ENCODE results near the gene SPON2. TPM values are rescaled to one million over a fixed set of nuclear protein-coding genes. Genes with fewer than 3 reads are reported as not detected.
A peak's percentile ranks its signal among the peaks of the same experiment; 100 is the strongest.

SPON2 gene
- total and polyA plus RNA-seq, 9 donors, result 40.9 to 87.8 (median 58.5) TPM

- 46% methylated on average over 30 of the region's 31 CpGs for WGBS (ENCODE audit: insufficient coverage)
- Histone ChIP-seq H3K27me3 (ENCODE audit: control insufficient read depth, insufficient read depth, low read length) (no peaks in the 10 kb centered on the region), H3K4me1 (ENCODE audit: control insufficient read depth, insufficient read depth, low read length) (peaks cover 92% of the 10 kb centered on the region), H3K9me3 (replicated peaks; ENCODE audit: control insufficient read depth, low read depth, low read length) (no peaks in the 10 kb centered on the region), H3K4me3 (ENCODE audit: low read length) (no peak overlapping the region), H3K36me3 (ENCODE audit: control insufficient read depth, insufficient read depth, low read length) (peaks cover 33% of the 10 kb centered on the region), H3K27ac (ENCODE audit: low read length) (peak overlapping the region; percentile 86)
- DNase-seq, result peak; percentile 76
Measured at GRCh38 chr4:1208970-1209704, 36.8 kb upstream of the SPON2 start.

GRCh38 chr4:1208266-1208961 is 36.0 kb upstream of the SPON2 start:
- Histone ChIP-seq H3K27me3 (ENCODE audit: control insufficient read depth, insufficient read depth, low read length) (no peaks in the 10 kb centered on the region), H3K4me1 (ENCODE audit: control insufficient read depth, insufficient read depth, low read length) (peaks cover 94% of the 10 kb centered on the region), H3K9me3 (replicated peaks; ENCODE audit: control insufficient read depth, low read depth, low read length) (no peaks in the 10 kb centered on the region), H3K4me3 (ENCODE audit: low read length) (no peak overlapping the region), H3K27ac (ENCODE audit: low read length) (peak overlapping the region; percentile 86), H3K36me3 (ENCODE audit: control insufficient read depth, insufficient read depth, low read length) (peaks cover 25% of the 10 kb centered on the region)
- DNase-seq, result peak; percentile 59
- 46% methylated on average over 33 of the region's 37 CpGs for WGBS (ENCODE audit: insufficient coverage)

GRCh38 chr4:1207603-1208265 is 35.4 kb upstream of the SPON2 start:
- peak overlapping the region; percentile 86 for H3K27ac ChIP-seq (ENCODE audit: low read length)
- WGBS (ENCODE audit: insufficient coverage), result 32% methylated on average over 22 of the region's 31 CpGs
- peaks cover 19% of the 10 kb centered on the region for H3K36me3 ChIP-seq (ENCODE audit: control insufficient read depth, insufficient read depth, low read length)
- H3K4me1 ChIP-seq (ENCODE audit: control insufficient read depth, insufficient read depth, low read length), result peaks cover 95% of the 10 kb centered on the region
- H3K27me3 ChIP-seq (ENCODE audit: control insufficient read depth, insufficient read depth, low read length), result no peaks in the 10 kb centered on the region
- peak; percentile 93 for DNase-seq
- H3K9me3 ChIP-seq (replicated peaks; ENCODE audit: control insufficient read depth, low read depth, low read length), result no peaks in the 10 kb centered on the region
- no peak overlapping the region for H3K4me3 ChIP-seq (ENCODE audit: low read length)

GRCh38 chr4:1207157-1207470 is 34.7 kb upstream of the SPON2 start:
- Histone ChIP-seq H3K4me3 (ENCODE audit: low read length) (no peak overlapping the region), H3K27ac (ENCODE audit: low read length) (peak overlapping the region; percentile 13), H3K36me3 (ENCODE audit: control insufficient read depth, insufficient read depth, low read length) (peaks cover 13% of the 10 kb centered on the region), H3K27me3 (ENCODE audit: control insufficient read depth, insufficient read depth, low read length) (no peaks in the 10 kb centered on the region), H3K9me3 (replicated peaks; ENCODE audit: control insufficient read depth, low read depth, low read length) (no peaks in the 10 kb centered on the region), H3K4me1 (ENCODE audit: control insufficient read depth, insufficient read depth, low read length) (peaks cover 95% of the 10 kb centered on the region)
- 79% methylated on average over 8 of the region's 12 CpGs for WGBS (ENCODE audit: insufficient coverage)
- DNase-seq, result no peak

DNA sequence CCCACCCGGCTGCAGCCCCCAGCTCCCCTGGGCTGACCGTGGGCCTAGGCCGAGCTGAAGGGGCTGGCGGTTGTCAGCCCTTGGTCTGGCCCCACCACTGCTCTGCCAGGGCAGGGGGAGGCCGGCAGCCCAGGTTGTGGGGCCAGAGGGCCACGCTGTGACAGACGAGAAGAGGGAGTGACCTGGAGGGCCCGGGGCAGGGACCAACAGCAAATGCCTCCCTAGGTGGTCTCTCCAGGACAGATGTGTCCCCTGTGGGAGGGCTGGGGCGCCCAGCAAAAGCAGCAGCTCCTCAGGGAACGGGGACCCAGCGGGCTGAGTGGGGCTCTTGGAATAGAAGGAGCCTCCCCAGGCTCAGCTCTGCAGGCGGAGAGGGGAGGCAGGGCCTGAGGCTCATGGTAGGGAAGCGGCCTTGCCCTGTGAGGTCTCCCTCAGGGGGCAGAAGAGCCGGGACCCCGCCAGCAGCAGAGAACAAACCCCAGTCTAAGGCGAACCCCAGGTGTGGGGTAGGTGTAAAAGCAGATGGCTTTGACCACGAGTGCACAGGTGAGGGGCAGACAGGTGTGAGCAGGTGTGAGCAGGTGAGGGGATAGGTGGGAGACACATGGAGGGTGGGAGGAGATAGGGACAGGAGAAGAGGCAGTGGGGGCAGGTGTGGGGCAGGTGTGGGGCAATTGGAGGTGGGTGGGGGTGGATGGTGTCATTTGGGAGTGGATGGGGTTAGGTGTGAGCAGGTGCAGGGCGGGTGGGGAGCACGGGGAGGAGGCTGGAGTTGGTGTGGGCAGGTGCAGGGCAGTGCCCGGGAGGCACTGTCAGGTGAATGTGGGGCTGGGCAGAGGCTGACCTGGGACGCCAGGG is 34.1 kb upstream of the SPON2 start:
- DNase-seq, result no peak

DNA sequence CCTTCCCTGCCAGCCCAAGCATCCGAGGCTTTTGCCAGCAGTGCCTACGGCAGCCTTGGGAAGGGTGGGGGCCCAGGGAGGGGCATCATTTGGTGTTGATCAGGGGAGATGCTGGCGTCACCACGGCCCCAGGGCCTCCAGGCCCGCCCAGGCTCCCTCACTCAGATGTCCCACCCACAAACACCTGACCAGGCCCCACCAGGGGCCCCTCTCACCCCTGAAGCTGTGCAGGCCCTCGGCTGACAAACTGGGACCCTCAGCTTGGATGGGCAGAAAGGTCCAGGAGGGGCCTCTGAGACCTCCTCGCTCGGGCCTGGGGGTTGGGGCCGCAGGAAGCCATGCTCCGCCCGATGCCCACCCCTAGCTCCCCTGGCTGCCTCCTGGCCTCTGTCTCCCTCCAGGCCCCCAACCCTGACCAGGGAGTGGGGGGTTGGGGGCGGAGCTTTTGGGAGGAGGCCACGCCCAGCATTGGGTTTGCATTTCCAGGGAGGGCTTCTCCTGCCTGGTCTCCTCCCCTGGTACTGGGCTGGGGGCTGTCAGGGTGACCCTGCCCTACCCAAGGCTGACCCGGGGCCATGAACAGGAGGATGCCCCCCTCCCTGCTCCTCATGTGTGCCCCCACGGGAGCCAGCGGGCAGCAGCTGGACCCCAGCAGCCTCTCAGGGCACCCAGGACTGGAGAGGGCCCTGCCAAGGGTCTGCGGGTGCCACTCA is 33.4 kb upstream of the SPON2 start:
- Histone ChIP-seq H3K4me3 (ENCODE audit: low read length) (no peak overlapping the region), H3K4me1 (ENCODE audit: control insufficient read depth, insufficient read depth, low read length) (peaks cover 99% of the 10 kb centered on the region), H3K9me3 (replicated peaks; ENCODE audit: control insufficient read depth, low read depth, low read length) (no peaks in the 10 kb centered on the region)

More for the DNA sequence above, 34.1 kb upstream of the SPON2 start:
- Histone ChIP-seq H3K4me1 (ENCODE audit: control insufficient read depth, insufficient read depth, low read length) (peaks cover 98% of the 10 kb centered on the region), H3K36me3 (ENCODE audit: control insufficient read depth, insufficient read depth, low read length) (peaks cover 10% of the 10 kb centered on the region), H3K9me3 (replicated peaks; ENCODE audit: control insufficient read depth, low read depth, low read length) (no peaks in the 10 kb centered on the region), H3K27me3 (ENCODE audit: control insufficient read depth, insufficient read depth, low read length) (no peaks in the 10 kb centered on the region), H3K4me3 (ENCODE audit: low read length) (no peak overlapping the region), H3K27ac (ENCODE audit: low read length) (peak overlapping the region; percentile 13)
- 90% methylated on average over 19 of the region's 21 CpGs for WGBS (ENCODE audit: insufficient coverage)

GRCh38 chr4:1204828-1205585 is 32.6 kb upstream of the SPON2 start:
- peaks cover 99% of the 10 kb centered on the region for H3K4me1 ChIP-seq (ENCODE audit: control insufficient read depth, insufficient read depth, low read length)
- no peak overlapping the region for H3K4me3 ChIP-seq (ENCODE audit: low read length)
- no peaks in the 10 kb centered on the region for H3K9me3 ChIP-seq (replicated peaks; ENCODE audit: control insufficient read depth, low read depth, low read length)
- no peaks in the 10 kb centered on the region for H3K36me3 ChIP-seq (ENCODE audit: control insufficient read depth, insufficient read depth, low read length)
- no peaks in the 10 kb centered on the region for H3K27me3 ChIP-seq (ENCODE audit: control insufficient read depth, insufficient read depth, low read length)
- DNase-seq, result peak; percentile 54
- H3K27ac ChIP-seq (ENCODE audit: low read length), result peak overlapping the region; percentile 3
- 60% methylated on average over 18 of the region's 25 CpGs for WGBS (ENCODE audit: insufficient coverage)

More for the DNA sequence above, 33.4 kb upstream of the SPON2 start:
- Histone ChIP-seq H3K27me3 (ENCODE audit: control insufficient read depth, insufficient read depth, low read length) (no peaks in the 10 kb centered on the region), H3K36me3 (ENCODE audit: control insufficient read depth, insufficient read depth, low read length) (peaks cover 4% of the 10 kb centered on the region), H3K27ac (ENCODE audit: low read length) (no peak overlapping the region)
- 87% methylated on average over 4 of the region's 17 CpGs for WGBS (ENCODE audit: insufficient coverage)
- DNase-seq, result peak; percentile 5

DNA sequence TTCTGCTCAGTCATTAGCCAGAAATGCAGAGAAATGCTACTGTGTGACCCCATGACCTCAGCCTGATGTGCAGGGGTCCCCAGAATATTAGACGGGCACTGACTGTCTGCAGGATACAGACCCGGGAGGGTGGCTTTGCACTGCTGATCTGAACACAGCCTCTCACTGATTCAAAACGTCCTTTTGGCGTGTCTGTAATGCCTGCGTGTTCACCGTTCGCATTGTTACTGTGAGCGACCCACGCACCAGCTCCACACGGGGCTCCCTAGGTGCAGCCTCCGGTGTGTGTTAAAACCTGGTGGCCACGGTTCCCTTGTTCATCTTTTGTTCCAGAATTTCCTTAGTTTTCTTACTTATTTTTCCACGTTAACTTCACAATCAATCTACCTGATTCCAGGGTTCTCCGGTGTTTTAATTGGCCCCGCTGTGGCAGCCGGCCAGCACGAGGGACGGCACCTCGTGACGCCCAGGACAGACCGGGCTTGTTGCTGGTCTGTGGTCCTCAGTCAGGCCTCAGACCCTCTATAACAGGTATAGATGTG is 32.0 kb upstream of the SPON2 start:
- WGBS (ENCODE audit: insufficient coverage), result 89% methylated on average over 21 of the region's 21 CpGs
- H3K4me3 ChIP-seq (ENCODE audit: low read length), result no peak overlapping the region
- peaks cover 99% of the 10 kb centered on the region for H3K4me1 ChIP-seq (ENCODE audit: control insufficient read depth, insufficient read depth, low read length)
- peak overlapping the region; percentile 3 for H3K27ac ChIP-seq (ENCODE audit: low read length)
- no peaks in the 10 kb centered on the region for H3K27me3 ChIP-seq (ENCODE audit: control insufficient read depth, insufficient read depth, low read length)
- DNase-seq, result peak; percentile 1
- H3K36me3 ChIP-seq (ENCODE audit: control insufficient read depth, insufficient read depth, low read length), result no peaks in the 10 kb centered on the region
- no peaks in the 10 kb centered on the region for H3K9me3 ChIP-seq (replicated peaks; ENCODE audit: control insufficient read depth, low read depth, low read length)
